Peyer's patch (tissue), 4 donors: ENCODE results near the gene CELF2.

Experiments
- CTCF ChIP-seq, 6 experiments: fragments of 450-650 bp in 4 of 6; fragments of 200-600 bp in 2 of 6; sonication (generic) in 1 of 6; IDR thresholded peaks; one replicate each; pipeline ENCODE4 v1.5.1; 2017 to 2019; ENCODE audit warnings: antibody characterized with exemption in 6 of 6, mild to moderate bottlenecking in 3 of 6, moderate library complexity in 1 of 6
- POLR2A ChIP-seq, 2 donors: fragments of 450-650 bp; IDR thresholded peaks; one replicate each; pipeline ENCODE4 v1.5.1; 2017; ENCODE audit warnings: antibody characterized with exemption in 2 of 2, mild to moderate bottlenecking in 2 of 2, moderate library complexity in 2 of 2

- no peak for TF ChIP-seq CTCF (IDR thresholded peaks at IDR 0.05)
- no peak for TF ChIP-seq POLR2A (IDR thresholded peaks at IDR 0.05)
Observed at GRCh38 chr10:11015446-11015934, 2.2 kb upstream of the CELF2 start.
